GM12878 (cell line): Measurements from ENCODE around the gene UNC5B. TPM values are rescaled to one million over a fixed set of nuclear protein-coding genes. Genes with fewer than 3 reads are reported as not detected.
A peak's percentile ranks its signal among the peaks of the same experiment; 100 is the strongest.

ENCODE experiments used
- CUX1 ChIP-seq: IDR thresholded peaks from 2 replicates; pipeline ENCODE4 v1.6.1; 2012; ENCODE audit warnings: improper control_type of control experiment, low read depth, low read length; ENCODE audit not compliant: insufficient replicate concordance
- IRF5 ChIP-seq: fragments of 450-650 bp; IDR thresholded peaks from 2 replicates; pipeline ENCODE4 v1.6.1; 2017; ENCODE audit warnings: borderline replicate concordance
- polyA plus RNA-seq, 11 experiments: library from polyadenylated mRNA; depleted of rRNA in 4 of 11; unstranded in 6 of 11; stranded (reverse) in 5 of 11; fragments of >200 nt; fragmentation: Nextera tagmentation in 4 of 11; fragmentation: Illumina TruSeq in 1 of 11; extraction: Ambion mirVana in 4 of 11; extraction: Trizol in 1 of 11; gene quantifications; 1 replicate in 1 of 11; 2 replicates in 10 of 11; pipeline versions ENCODE4 v1.2.1 to v1.2.3, GENCODE V29; 2011 to 2016; ENCODE audit warnings: inconsistent platforms in 2 of 11, missing spikeins in 2 of 11, low read depth in 1 of 11
- total RNA-seq, 4 experiments: library from RNA; depleted of rRNA in 3 of 4; stranded (reverse); fragments of >200 nt in 3 of 4; fragmentation: Illumina TruSeq in 1 of 4; extraction: Trizol in 1 of 4; gene quantifications; 2 replicates each; pipeline versions ENCODE4 v1.2.1 to v1.2.3, GENCODE V29; 2013 to 2021

Gene UNC5B
- total and polyA plus RNA-seq, 10 of the 15 experiments (the other 5 are each of a cell fraction or from before 2014, with no cell fraction given) = 0.03 to 0.08 TPM; not detected in 8

DNA sequence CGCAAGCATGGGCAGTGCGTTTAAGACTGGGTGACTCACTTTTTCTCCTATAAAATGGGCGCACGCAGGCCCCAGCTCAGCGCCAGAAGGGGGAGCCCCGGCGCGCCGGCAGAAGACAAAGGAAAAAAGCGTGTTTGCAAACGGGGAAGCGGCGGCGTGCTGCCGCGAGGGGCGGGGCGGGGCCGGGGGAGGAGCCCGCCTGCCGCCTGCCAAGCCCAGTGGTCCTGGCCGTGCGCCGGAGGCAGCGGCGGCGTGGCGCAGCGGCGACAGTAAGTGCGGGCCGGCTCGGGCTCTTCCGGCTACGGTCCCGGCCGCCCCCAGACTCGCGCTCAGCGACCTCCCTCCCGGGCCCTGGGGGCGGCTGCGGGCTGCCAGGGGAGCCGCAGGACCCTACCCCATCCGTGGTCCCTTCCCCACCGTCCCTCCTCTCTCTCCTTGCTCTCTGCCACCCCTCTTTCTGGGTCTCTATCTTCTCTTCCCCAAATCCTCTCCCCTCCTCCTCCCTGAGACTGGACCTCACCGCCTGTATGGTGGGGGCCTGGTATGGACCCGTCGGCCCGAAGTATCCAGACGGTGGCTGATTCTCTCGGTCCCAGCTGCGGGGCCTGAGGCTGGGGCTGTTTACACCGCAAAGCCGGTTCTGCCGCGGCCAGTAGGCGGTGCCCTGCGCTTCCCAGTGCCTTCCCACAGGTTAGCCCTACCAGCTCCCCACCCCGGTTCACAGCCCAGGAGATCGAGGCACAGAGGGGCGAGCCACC is 106.9 kb downstream of the UNC5B start, which contains the start of gene SLC29A3 (continued):
- TF ChIP-seq CUX1 = no peak
- 0 out of 2 replicates have a peak, but pooled peaks have one; percentile 12 for TF ChIP-seq IRF5
- TF ChIP-seq, all 136 proteins: peak for 29
